ENCODE data around the gene CT45A1.

- TF ChIP-seq CTCF (conservative IDR thresholded peaks at IDR 0.05 in 1 of 2, IDR thresholded peaks at IDR 0.05 in 1 of 2; ENCODE audit: low read depth in 1 of 2, low read length in 2 of 2) = peak; percentile 30 to 39
- TF ChIP-seq EZH2 (IDR thresholded peaks at IDR 0.05; ENCODE audit: low read length, missing control alignments) = no peak
Observed at GRCh38 chrX:135740681-135741149, 27.3 kb downstream of the CT45A1 start.

All from fibroblast of lung (primary cell).